ENCODE results near the gene ACOD1.
A peak's percentile ranks its signal among the peaks of the same experiment; 100 is the strongest.
"Not testable (repeated sequence)": the region's sequence is repeated elsewhere in the genome, so short reads cannot be mapped to it uniquely, and the experiment has no call there.

The ACOD1 gene

DNA sequence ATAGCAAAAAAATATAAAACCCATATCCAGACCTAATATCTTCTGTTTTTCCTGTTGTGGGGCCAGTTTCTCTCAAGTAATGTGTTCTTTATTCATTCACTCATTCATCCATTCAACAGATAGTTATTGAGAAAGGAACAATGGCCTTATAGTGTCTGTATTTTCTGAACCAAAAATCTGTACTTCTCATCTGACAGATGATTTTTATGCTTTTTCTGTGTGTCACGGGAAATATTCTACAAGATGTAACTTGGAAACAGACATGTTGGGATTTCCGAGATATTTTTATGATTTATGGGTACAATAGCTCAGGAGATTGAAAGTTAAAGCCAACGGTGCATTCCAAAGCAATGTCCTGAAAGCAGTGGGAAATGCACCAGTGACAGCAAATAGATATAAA lies 5.7 kb downstream of the ACOD1 start:
- no peak for DNase-seq (ENCODE audit: low spot score)

DNA sequence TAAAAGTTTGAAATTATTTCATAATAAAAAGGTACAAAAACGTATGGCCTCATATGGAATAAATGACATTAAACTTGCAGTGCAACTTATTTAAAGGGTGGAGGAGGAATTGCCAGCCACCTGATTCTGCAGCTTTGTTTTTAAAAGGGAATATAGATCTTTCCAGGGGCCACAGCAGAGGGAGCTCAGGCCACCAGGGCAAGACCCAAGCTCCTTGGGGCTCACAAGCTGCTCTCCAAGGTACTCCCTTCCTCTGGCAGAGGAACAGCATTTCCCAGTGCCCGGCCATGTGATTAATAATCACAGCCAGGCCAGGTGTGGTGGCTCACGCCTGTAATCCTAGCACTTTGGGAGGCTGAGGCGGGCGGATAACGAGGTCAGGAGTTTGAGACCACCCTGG lies 6.2 kb downstream of the ACOD1 start:
- DNase-seq (ENCODE audit: low spot score), result no peak

DNA sequence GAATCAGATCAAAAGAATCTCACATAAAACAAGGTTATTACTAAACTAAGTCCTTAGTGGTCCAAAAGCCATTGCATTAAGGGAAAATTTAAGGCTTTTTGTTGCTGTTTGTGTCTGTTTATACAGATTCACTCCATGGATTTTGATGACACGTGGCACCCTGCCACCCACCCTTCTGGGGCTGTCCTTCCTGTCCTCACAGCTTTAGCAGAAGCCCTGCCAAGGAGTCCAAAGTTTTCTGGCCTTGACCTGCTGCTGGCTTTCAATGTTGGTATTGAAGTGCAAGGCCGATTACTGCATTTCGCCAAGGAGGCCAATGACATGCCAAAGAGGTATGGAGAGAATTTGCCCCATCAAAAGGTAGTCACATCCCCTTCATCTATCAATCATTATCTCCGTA lies 6.9 kb downstream of the ACOD1 start:
- no peak for DNase-seq (ENCODE audit: low spot score)

DNA sequence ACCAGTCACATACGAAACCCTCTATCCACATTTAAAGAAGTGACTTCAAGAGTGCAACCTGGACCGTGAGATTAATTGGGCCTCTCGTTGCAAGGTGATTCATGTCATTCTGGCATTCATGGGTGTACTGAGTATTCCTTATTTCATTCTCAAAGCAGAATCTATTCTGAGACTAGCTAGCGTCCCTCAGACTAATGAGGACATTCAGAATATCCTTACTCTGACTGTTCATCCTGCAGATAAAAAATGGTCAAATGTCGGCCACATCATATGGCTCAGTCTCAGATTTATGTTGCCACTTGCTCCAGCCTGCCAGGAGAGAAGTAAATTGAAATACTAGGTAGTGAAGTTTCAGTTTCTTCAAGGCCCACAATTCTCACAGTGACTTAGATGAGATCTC lies 7.3 kb downstream of the ACOD1 start:
- no peak for DNase-seq (ENCODE audit: low spot score)

DNA sequence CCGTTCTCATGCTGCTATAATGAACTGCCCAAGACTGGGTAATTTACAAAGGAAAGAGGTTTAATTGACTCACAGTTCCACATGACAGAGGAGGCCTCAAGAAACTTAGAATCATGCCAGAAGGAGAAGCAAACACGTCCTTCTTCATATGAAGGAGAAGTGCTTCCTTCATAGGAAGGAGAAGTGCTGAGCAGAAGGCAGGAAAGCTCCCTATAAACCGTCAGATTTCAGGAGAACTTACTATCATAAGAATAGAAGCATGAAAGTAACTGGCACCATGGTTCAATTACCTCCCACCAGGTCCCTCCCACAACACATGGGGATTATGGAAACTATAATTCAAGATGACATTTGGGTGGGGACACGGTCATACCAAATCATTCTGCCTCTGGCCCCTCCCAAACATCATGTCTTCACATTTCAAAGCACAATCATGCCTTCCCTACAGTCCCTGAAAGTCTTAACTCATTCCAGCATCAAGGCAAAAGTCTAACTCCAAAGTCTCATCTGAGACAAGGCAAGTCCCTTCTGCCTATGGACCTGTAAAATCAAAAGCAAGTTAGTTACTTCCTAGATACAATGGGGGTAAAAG lies 10.6 kb downstream of the ACOD1 start:
- no peak for DNase-seq (ENCODE audit: low spot score)

DNA sequence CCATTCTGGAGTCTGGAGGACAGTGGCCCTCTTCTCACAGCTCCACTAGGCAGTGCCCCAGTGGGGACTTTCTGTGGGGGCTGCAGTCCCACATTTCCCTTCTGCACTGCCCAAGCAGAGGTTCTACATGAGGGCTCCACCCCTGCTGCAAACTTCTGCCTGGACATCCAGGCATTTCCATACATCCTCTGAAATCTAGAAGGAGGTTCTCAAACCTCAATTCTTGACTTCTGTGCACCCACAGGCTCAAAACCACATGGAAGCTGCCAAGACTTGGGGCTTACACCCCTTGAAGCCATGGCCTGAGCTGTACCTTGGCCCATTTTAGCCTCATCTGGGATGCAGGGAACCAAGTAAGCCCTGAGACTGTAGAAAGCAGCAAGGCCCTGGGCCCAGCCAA lies 11.4 kb downstream of the ACOD1 start:
- DNase-seq (ENCODE audit: low spot score), result not testable (repeated sequence)

DNA sequence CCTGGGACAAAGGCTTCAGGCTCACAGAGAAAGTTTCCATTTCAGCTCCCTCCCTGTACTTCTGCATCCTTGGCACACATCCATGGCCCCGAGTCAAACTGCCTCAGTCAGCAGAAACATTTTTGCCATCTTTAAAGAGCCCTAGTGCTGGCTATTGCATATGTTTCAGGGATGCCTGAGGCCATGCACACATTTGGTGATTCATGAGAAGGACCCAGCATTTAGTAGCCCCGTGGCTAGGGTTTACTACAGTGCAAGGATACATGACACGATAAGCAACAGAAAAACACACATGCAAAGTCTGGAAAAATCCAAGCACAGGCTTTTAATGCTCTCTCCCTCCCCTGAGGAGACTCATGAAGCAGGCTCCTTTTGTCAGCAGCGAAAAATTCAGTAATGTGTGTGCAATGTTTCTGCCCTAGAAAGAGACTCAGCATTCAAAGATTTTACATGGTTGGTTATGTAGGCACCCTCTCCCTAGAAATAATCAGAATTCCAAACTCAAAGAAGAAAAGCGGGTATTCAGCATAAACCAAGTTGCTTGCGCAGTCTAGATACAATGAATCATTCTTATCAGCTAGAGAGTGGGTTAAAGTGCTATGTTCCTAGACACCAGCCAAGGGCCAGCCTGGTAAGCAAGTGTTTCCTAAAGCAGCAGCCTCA lies 17.6 kb downstream of the ACOD1 start:
- no peak for DNase-seq (ENCODE audit: low spot score)

DNA sequence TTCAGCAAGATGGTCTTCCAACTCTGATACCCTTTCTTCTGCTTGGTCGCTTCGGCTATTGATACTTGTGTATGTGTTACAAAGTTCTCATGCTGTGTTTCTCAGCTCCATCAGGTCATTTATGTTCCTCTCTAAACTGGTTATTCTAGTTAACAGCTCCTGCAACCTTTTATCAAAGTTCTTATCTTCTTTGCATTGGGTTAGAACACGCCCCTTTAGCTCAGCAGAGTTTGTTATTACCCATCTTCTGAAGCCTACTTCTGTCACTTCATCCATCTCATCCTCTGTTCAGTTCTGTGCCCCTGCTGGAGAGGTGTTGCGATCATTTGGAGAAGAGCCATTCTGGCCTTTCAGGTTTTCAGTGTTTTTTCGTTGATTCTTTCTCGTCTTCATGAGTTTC lies 18.7 kb downstream of the ACOD1 start:
- DNase-seq (ENCODE audit: low spot score), result no peak

DNA sequence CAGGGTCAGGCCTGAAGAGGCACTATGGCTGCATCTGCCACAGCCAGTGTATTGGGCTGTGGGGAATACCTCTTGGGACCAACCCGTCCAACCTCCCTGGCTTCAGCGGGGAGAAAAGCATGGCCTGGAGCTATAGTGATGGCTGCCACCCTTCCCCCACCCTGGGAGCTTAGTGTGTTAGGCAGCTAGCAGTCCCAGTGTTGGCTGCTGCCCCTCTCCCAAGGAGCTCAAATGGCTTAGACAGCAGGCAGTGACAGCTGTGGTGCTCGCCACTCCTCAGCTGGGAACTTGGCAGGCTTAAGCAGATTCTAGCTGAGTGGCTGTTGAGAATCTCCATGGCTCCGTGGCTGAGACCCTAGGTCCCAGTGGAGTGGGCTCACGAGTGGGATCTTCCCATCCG lies 19.7 kb downstream of the ACOD1 start:
- no peak for DNase-seq (ENCODE audit: low spot score)

DNA sequence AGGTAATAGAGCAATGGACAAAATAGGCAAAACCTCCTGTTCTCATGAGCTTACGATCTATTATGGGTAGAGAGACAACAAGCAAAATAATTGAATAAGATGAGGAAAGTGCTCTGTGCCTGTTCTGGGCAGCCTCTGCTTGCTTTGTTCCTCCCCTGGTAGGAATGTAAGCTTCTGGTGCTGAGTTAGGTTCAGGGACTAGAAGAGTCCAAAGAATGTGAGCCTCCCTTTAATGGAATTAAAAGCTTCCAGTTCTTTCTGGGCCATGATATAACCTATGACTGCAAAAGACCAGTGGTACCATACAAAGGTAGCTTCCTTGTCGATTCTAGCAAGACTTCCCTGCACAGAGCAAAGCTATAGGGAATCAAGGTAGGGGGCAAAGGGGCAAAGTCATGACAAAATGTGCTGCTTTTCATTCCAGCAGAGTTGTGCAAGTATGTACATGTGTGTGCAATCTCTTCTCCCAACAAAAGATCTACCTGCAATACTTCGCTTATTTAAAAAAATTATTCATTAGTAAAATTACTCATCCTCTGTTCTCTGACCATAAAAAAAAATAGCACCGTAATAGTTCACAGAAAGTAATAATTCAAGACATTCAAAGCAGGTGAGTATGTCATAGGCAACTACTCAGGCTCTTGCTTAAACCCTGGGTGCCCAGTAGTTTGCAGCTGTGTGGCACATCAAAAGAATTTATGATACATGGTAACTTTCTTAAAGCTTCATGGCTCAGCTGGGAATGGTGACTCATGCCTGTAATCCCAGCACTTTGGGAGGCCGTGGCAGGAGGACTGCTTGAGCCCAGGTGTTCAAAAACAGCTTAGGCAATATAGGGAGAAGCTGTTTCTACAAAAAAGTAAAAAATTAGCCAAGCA lies 21.4 kb downstream of the ACOD1 start:
- no peak for DNase-seq (ENCODE audit: low spot score)

DNA sequence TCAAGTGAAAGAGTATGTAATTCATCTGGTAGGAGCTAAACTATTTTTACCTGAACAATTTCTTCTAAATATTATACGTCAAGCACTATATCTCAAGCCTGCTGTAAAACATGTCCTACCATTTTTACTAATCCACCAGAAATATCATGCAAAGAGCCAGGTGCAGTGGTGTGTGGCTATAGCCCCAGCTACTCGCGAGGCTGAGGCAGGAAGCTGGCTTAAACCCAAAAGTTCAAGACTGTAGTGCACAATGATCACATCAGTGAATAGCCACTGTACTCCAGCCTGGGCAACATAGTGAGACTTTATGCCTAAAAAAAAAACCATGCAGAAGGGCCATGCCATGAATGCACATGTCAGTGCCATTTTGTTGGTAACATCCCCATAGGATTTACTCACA lies 22.9 kb downstream of the ACOD1 start:
- no peak for DNase-seq (ENCODE audit: low spot score)

DNA sequence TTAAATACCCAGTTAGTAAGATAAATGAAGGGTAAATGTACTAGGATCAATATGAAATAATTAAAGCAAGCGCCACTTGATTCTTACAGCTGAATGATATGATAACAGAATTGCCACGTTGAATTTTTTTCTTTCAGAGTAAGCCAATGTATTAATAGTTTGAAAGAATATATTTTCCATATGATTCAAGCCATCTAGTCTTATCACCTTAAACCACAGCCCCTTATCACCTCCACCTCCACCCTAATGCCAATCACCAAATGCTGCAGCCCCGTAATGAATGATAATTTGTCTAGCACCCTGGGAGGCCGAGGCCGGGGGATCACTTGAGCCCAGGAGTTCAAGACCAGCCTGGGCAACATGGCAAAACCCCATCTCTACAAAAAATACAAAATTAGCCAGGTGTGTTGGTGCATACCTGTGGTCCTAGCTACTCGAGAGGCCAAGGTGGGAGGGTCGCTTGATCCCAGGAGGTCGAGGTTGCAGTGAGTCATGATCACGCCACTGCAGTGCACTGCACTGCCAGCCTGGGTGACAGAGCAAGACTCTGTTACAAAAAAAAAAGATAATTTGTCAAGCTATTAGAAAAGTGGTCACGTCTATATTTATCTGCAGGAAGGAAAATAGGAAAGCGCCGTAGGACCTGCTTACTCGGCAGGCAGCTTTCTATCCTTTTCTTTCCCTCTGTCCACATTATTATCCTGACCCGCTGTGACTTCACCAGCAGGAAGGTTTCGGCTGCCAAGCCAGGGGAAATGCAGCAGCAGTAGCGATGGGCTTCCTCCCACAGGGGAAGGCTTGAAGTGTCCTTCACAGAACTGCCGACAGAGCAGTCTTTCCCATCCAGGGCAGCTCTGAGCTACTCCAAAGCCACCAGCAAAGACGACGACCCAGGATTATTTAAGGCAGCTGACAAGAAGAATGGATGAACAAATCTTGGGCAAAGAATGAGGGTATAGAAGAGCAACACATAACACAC lies 23.8 kb downstream of the ACOD1 start:
- no peak for DNase-seq (ENCODE audit: low spot score)

DNA sequence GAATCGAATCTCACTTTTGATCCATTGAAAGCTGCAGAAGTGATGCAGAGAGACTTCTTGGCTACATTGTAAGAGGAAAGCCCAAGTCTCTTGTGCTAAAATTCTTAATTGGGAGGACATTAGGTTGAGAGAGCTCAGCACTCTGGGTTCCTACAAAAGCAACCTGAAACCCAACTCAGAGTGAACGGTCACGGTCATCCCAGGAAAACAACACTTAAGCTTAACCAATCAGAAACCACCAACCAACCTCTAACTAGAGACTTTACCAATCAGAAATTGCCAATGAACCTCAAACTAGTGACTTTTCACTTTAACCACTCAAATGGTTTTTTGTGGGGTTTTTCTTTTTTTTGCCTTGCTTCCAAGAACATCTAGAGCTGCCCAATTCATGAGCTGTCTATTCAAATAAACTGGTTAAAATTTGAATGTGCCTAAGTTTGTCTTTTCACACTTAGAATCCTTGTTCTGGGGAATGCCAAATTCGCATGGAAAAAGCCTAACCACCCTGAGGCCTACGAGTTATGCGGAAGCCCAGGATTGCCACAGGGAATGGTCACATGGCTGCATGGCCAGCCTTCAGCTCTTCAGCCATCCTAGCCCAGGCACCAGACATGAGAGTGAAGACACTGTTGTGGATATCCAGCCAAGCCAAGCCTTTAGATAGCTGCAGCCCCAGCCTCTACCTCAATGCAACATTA lies 25.8 kb downstream of the ACOD1 start:
- no peak for DNase-seq (ENCODE audit: low spot score)

DNA sequence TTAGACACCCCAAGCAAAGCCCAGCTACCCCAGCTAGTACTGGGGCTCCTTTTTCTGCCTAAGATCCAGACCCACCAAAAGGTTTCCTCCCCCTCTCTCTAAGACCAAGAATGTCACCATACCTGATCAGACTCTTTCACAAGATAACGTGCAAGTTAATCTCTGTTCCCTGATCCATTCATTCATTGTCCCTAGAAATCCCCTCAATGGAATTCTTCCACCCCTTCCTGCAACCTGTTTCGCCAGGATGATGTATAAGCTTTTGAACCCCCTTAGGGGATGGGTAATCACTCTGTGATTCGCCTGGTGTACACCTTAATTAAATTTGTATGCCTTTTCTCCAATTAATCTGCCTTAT lies 26.3 kb downstream of the ACOD1 start:
- DNase-seq (ENCODE audit: low spot score), result no peak

DNA sequence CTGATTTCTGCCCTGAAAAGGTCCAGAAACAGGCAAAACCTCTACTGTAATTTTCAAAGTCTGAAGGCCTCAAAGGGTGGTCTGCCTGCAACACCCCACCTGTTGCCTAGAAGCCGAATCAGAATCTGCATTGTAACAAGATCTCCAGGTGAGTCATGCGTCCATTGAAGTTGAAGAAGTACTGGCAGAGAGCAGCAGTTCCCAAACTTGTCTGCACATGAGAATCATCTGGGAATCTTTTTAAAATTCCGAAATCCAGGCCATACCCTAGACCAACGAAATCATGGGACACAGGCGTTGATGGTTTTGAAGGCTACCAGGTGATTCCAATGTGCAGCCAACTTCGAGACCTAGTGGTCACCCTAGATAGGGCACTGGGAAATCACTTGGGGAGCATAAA lies 27.6 kb downstream of the ACOD1 start:
- DNase-seq (ENCODE audit: low spot score), result no peak

DNA sequence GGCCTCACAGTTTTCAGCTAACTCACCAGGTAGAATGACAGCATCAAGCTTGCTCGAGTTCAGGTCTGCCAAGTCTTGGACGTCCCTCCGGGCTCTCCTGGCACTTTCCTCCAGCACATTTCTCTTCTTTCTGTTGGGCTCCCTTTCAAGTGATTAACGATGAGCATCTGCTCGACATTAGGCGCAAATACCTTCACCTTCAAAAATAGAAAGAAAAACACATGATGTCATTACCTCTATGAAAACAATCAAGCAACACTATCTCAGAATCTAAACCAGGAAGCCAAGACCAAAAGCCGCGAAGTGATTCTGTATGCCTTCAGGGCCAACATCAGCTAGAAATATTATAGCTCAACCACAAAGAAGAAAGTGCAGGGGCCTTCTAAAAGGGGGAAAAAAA lies 28.2 kb downstream of the ACOD1 start:
- peak; percentile 26 for DNase-seq (ENCODE audit: low spot score)

DNA sequence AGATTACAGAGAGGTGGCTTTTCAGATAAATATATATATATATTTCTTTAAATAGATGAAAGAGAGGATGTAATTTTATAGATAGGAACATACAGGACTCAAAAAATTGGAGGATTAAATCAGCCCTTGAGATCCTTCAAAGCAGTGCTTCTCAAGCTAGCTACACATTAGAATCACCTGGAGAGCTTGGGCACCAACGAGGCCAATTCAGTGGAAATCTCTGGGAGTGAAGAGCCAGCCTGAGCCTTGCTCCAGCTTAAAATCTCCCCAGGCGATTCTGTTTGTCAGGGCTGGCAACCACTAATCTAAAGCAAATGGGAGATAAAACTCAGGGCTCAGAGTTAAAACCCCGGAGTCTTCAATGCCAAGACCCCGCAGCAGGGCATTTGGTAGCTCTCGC lies 28.6 kb downstream of the ACOD1 start:
- no peak for DNase-seq (ENCODE audit: low spot score)

DNA sequence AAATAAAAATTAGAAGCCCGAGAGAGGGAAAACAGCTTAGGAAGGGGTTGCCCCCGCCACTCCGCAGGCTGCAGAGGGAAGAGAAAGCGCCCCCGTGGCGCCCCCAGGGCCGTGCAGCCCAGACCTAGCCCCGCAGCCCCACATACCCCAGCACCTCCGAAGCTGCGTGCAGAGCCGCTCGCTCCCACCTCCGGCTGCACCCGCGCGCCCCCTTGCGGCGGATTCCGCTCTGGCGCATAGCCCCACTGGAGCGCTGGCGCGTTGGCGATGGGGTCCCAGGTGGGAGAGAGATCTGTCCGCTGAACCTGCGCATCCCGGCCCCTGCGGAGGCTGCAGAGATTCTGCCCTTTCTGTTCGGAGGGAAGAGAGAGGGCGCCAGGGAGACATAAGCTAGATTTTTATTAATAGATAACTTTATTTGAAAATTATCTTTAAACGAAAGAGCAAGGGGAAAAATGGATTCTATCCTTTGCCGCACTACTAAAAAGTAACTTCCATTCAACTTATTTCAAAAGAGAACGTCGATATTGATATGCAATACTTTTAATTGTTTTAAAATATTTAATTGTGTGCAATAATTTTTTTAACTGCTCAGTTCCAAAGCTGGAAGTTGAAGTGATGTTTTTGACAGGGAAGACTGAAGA lies 31.9 kb downstream of the ACOD1 start:
- peak; percentile 86 for DNase-seq (ENCODE audit: low spot score)

DNA sequence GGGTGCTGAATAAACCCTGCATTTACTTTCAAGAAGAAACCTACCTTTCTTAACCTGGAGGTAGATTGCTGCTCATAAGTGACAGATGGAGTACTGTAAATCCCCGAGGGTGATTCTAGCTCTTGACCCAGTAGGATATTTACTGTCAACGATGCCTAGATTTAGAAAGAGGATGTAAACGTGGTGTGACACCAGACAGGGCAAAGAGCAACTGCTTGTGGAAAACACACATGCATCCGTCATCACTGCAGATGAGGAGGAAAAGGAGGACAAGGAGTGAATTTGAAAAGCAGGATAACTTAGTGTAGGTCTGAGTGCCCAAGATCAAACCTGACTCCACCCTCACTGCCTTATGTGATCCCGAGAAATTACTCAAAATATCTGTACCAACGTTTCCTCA lies 33.8 kb downstream of the ACOD1 start:
- no peak for DNase-seq (ENCODE audit: low spot score)

DNA sequence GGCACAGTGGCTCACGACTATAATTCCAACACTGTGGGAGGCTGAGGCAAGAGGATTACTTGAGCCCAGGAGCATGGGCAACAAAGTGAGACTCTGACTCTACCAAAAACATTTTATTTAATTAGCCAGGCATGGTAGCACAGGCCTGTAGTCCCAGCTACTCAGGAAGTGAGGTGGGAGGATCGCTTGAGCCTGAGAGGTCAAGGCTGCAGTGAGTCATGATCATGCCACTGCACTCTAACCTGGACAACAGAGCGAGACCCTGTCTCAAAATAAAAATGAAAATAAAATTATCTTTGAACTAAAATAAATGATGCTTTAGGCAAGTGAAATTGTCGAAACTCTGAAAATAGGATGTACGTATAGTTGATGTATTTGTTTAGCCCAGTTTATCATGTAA lies 35.4 kb downstream of the ACOD1 start:
- DNase-seq (ENCODE audit: low spot score), result no peak

DNA sequence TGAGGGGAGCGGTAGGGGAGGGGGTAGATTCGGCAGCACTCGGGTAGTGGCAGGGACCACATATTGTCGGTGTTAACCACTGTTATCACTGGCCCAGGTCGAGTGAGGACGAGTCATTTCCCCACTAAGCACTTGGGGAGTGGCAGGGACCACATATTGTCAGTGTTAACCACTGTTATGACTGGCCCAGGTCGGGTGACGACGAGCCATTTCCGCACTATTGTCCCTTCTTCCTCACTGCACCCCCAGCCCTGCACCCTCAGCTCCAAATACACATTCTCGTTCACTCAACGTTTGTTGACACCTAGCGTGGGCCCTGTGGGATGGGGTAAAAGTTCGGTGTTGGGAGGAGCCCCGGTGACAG lies 43.1 kb downstream of the ACOD1 start:
- DNase-seq (ENCODE audit: low spot score), result peak; percentile 85
